CD4-positive, alpha-beta T cell (primary cell): ENCODE measurements around the gene TREH. TPM values are rescaled to one million over a fixed set of nuclear protein-coding genes. Genes with fewer than 3 reads are reported as not detected.

ENCODE experiments used
- ATAC-seq: fragments of 200-7000 bp; cut with Tn5 transposase; one replicate; pipeline ENCODE4 v1.10.0; 2022; ENCODE audit warnings: mild to moderate bottlenecking; ENCODE audit not compliant: poor library complexity
- CTCF ChIA-PET: fragments of 350-600 bp; sonication (Branson Sonifier 250); formaldehyde crosslinking; loops from one replicate; lab custom pipeline; 2021; ENCODE audit warnings: antibody characterized with exemption, inconsistent platforms; lab: Charles Lee
- POLR2A ChIA-PET: fragments of 350-600 bp; sonication (Branson Sonifier 250); formaldehyde crosslinking; loops from one replicate; lab custom pipeline; 2021; ENCODE audit warnings: antibody characterized with exemption, inconsistent platforms; lab: Charles Lee
- DNase-seq, 14 experiments: peaks; one replicate each; pipeline ENCODE4 v3.0.0-alpha.2; 2013 to 2020; ENCODE audit warnings: mixed read lengths in 2 of 14
- H3K27ac ChIP-seq, 2 donors: one replicate each; pipeline versions ENCODE4 v1.5.1 to v1.7.0; 2013; ENCODE audit warnings: low read length in 2 of 2, low read depth in 1 of 2, mild to moderate bottlenecking in 1 of 2
- H3K27me3 ChIP-seq, 2 experiments: 1 replicate in 1 of 2; 2 replicates in 1 of 2; pipeline versions ENCODE4 v1.6.1 to v1.7.0; 2013; ENCODE audit warnings: low read length in 2 of 2, control low read depth in 1 of 2, mild to moderate bottlenecking in 1 of 2, moderate library complexity in 1 of 2; ENCODE audit not compliant: insufficient read depth in 2 of 2, control insufficient read depth in 1 of 2
- H3K36me3 ChIP-seq: one replicate; pipeline ENCODE4 v1.6.1; 2013; ENCODE audit warnings: low read length, control low read depth; ENCODE audit not compliant: insufficient read depth
- H3K4me1 ChIP-seq: one replicate; pipeline ENCODE4 v1.6.1; 2013; ENCODE audit warnings: low read length, control low read depth; ENCODE audit not compliant: insufficient read depth
- H3K4me3 ChIP-seq: one replicate; pipeline ENCODE4 v1.5.1; 2013; ENCODE audit warnings: mild to moderate bottlenecking, low read length, moderate library complexity
- H3K9me3 ChIP-seq, 2 experiments: 1 replicate in 1 of 2; 2 replicates in 1 of 2; pipeline versions ENCODE4 v1.6.1 to v1.7.0; 2013; ENCODE audit warnings: low read length in 2 of 2, mild to moderate bottlenecking in 2 of 2, control low read depth in 1 of 2, moderate library complexity in 1 of 2; ENCODE audit not compliant: control insufficient read depth in 1 of 2, insufficient read depth in 1 of 2
- H3K27ac Mint-ChIP-seq: one replicate; pipeline ENCODE4 v1.8.0; 2020; ENCODE audit warnings: mixed read lengths
- H3K27me3 Mint-ChIP-seq: one replicate; pipeline ENCODE4 v1.8.0; 2021; ENCODE audit warnings: mixed read lengths
- H3K36me3 Mint-ChIP-seq: one replicate; pipeline ENCODE4 v1.8.0; 2021; ENCODE audit warnings: low read depth, mixed read lengths
- H3K4me1 Mint-ChIP-seq: one replicate; pipeline ENCODE4 v1.8.0; 2021; ENCODE audit warnings: low read depth, mixed read lengths
- H3K4me3 Mint-ChIP-seq: one replicate; pipeline ENCODE4 v1.8.0; 2020; ENCODE audit warnings: mild to moderate bottlenecking, mixed read lengths
- H3K9me3 Mint-ChIP-seq: one replicate; pipeline ENCODE4 v1.8.0; 2020; ENCODE audit warnings: mixed read lengths
- CTCF ChIP-seq: fragments of 200-600 bp; IDR thresholded peaks from one replicate; pipeline ENCODE4 v1.8.0; 2022; ENCODE audit warnings: antibody characterized with exemption, mild to moderate bottlenecking
- intact Hi-C, 2 experiments: fragments of 100-400 bp; cut with DNase I in 1 of 2; cut with micrococcal nuclease in 1 of 2; formaldehyde crosslinking; loops; one replicate each; pipeline versions ENCODE4 v1.15.1 to v1.9.0; 2023 to 2025; cut with DNase I, micrococcal nuclease
- total RNA-seq, 174 experiments: library from RNA in 2 of 174; stranded (reverse) in 2 of 174; gene quantifications; one replicate each; pipeline ENCODE4 v1.2.3 and lab custom pipeline; 2021 to 2026

TREH gene
- total RNA-seq, 2 experiments from 2014 or later: not detected

- peaks cover 12% of the 10 kb centered on the region for H3K4me1 Mint-ChIP-seq
- no peaks in the 10 kb centered on the region for H3K27me3 Mint-ChIP-seq
- peaks cover 2% of the 10 kb centered on the region for H3K36me3 ChIP-seq
- ATAC-seq: no peak
- no peak overlapping the region for H3K4me3 ChIP-seq
- H3K27ac Mint-ChIP-seq: no peak overlapping the region
- peaks cover 6% of the 10 kb centered on the region for H3K4me1 ChIP-seq
- no peaks in the 10 kb centered on the region for H3K27me3 ChIP-seq
- ChIA-PET POLR2A (no interaction called here), CTCF (no interaction called here)
- no peak overlapping the region for H3K4me3 Mint-ChIP-seq
- H3K36me3 Mint-ChIP-seq: no peaks in the 10 kb centered on the region
- no peaks in the 10 kb centered on the region for H3K9me3 ChIP-seq
- no peak for TF ChIP-seq CTCF
- H3K27ac ChIP-seq: no peak overlapping the region
- H3K9me3 Mint-ChIP-seq: no peaks in the 10 kb centered on the region
- intact Hi-C loops: no loop called here
- DNase-seq: no peak
Observed at GRCh38 chr11:118648291-118648690, 31.2 kb downstream of the TREH start.

- Mint-ChIP-seq H3K27me3 (no peaks in the 10 kb centered on the region), H3K4me1 (no peaks in the 10 kb centered on the region), H3K27ac (no peak overlapping the region), H3K9me3 (no peaks in the 10 kb centered on the region), H3K36me3 (no peaks in the 10 kb centered on the region), H3K4me3 (no peak overlapping the region)
- DNase-seq (no peak), ATAC-seq (no peak)
- intact Hi-C loops: no loop called here
- TF ChIP-seq CTCF: no peak
- Histone ChIP-seq H3K36me3 (peaks cover 2% of the 10 kb centered on the region), H3K4me1 (no peaks in the 10 kb centered on the region), H3K4me3 (no peak overlapping the region), H3K9me3 (no peaks in the 10 kb centered on the region), H3K27ac (no peak overlapping the region), H3K27me3 (no peaks in the 10 kb centered on the region)
- ChIA-PET POLR2A (no interaction called here), CTCF (no interaction called here)
Observed at GRCh38 chr11:118646393-118646792, 33.1 kb downstream of the TREH start.

- H3K27ac ChIP-seq: no peak overlapping the region
- H3K36me3 ChIP-seq: peaks cover 2% of the 10 kb centered on the region
- H3K27me3 ChIP-seq: no peaks in the 10 kb centered on the region
- intact Hi-C loops: no loop called here
- no peak for DNase-seq
- H3K9me3 Mint-ChIP-seq: no peaks in the 10 kb centered on the region
- no peak overlapping the region for H3K4me3 Mint-ChIP-seq
- no peaks in the 10 kb centered on the region for H3K4me1 ChIP-seq
- POLR2A ChIA-PET: no interaction called here
- H3K4me1 Mint-ChIP-seq: no peaks in the 10 kb centered on the region
- CTCF ChIA-PET: no interaction called here
- no peak overlapping the region for H3K27ac Mint-ChIP-seq
- no peak for ATAC-seq
- H3K36me3 Mint-ChIP-seq: no peaks in the 10 kb centered on the region
- no peaks in the 10 kb centered on the region for H3K27me3 Mint-ChIP-seq
- H3K9me3 ChIP-seq: no peaks in the 10 kb centered on the region
- no peak overlapping the region for H3K4me3 ChIP-seq
- no peak for TF ChIP-seq CTCF
Observed at GRCh38 chr11:118645066-118645715, 34.3 kb downstream of the TREH start.
